HG03354 (cell line): ENCODE results near the gene MT1F.
"Not testable (repeated sequence)": the region's sequence is repeated elsewhere in the genome, so short reads cannot be mapped to it uniquely, and the experiment has no call there.

Source experiments
- ATAC-seq: cut with Tn5 transposase; IDR thresholded peaks from one replicate; pipeline ENCODE4 v1.9.1; 2021; ENCODE audit warnings: mild to moderate bottlenecking; ENCODE audit not compliant: unreplicated experiment, poor library complexity, severe bottlenecking

Gene MT1F

DNA sequence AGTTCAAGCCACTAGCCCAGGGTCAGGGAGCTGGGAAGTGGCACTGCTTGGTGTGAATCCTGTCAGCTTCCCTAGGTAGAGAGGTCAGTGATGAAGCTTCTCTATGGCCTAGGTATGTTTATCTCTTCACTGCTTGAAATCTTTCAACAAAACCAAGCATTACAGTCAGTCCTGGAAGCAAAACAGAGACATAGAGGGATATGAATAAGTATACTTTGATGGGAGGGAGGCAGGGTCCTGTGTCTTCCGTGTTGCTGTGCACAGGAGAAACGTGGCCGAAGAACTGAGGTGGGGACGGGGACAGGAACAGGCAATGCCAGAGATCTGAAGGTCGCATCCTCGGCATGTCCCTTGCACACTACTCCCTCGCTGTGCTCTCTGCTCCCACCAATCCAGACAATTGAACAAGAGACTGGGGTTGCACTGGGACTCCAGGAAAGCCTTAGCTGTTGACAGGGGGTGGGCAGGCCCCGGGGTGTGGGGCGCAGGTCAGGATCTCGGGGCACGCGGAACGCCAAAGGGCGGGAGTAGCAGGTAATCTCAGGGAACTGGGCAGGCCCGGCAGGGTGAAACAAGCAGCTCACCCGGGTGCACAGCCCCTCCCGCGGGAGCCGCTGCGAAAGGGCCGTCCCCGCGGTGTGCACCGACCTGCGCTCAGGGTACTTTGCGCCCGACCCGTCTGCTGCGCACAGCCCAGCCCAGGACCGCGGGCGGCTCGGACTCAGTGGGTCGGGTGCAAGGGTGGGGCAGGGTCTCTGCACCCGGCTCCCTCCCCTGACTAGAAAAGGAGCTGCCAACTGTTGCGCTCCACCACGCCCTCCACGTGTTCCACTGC lies 11.5 kb downstream of the MT1F start, which contains the start of gene MT1H:
Gene MT1H, plus strand, starts transcription at position 810 of the 835 bp plus-strand sequence. CDS start 71 bp downstream, outside the sequence.
- ATAC-seq, result no peak

DNA sequence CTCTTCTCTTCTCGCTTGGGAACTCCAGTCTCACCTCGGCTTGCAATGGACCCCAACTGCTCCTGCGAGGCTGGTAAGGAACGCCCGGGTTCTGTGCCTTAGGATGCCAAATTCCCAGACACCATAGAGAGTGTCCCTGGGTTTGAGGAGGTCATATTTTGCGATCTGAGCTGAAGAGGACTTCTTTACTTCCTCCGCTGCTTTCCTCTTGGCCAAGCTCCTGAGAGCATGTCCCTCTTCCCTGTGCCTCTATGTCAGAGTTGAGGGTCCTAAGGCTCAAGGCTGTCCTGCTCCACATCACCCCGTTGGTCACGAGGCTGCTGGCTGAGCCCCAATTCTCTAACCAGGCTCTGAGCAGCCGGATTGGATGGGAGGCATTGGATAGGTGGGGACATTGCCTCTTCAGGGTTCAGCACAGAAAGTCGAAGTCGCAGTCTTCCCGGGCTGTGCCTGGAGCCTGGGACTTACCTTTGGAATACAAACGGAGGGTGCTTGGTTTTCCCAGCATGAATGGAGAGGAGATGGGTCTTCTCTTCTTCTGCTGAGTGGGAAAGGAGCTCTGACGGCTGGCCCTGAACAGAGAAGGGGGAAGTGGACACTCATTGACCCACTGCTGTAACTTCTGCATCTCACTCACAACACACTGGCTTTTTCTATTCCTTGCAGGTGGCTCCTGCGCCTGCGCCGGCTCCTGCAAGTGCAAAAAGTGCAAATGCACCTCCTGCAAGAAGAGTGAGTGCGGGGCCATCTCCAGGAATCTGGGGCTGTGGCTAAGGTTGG lies 12.3 kb downstream of the MT1F start:
- ATAC-seq, result no peak

GRCh38 chr16:56670620-56670934 lies 12.8 kb downstream of the MT1F start:
- no peak for ATAC-seq

- ATAC-seq, result not testable (repeated sequence)
Observed at GRCh38 chr16:56671691-56672090, 13.9 kb downstream of the MT1F start.

- ATAC-seq, result not testable (repeated sequence)
Observed at GRCh38 chr16:56672171-56672570, 14.4 kb downstream of the MT1F start.

GRCh38 chr16:56672761-56673536 lies 15.2 kb downstream of the MT1F start:
- ATAC-seq, result no peak

DNA sequence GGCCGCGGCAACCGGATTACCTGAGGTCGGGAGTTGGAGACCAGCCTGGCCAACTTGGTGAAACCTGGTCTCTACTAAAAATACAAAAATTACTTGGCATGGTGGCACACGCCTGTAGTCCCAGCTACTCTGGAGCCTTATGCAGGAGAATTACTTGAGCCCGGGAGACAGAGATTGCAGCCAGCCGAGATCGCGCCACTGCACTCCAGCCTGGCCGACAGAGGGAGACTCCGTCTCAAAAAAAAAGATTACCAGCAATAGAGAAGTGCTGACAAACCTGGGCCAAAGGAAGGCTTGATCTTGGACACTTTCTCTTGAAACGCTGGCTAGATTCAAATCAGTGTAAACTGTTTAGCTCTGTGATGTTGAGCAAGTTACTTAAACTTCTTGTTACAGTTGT lies 16.2 kb downstream of the MT1F start:
- ATAC-seq, result no peak

GRCh38 chr16:56674570-56674969 lies 16.8 kb downstream of the MT1F start:
- ATAC-seq, result not testable (repeated sequence)

- no peak for ATAC-seq
Observed at GRCh38 chr16:56675685-56676210, 18.0 kb downstream of the MT1F start.

- no peak for ATAC-seq
Observed at GRCh38 chr16:56677474-56677873, 19.7 kb downstream of the MT1F start.

DNA sequence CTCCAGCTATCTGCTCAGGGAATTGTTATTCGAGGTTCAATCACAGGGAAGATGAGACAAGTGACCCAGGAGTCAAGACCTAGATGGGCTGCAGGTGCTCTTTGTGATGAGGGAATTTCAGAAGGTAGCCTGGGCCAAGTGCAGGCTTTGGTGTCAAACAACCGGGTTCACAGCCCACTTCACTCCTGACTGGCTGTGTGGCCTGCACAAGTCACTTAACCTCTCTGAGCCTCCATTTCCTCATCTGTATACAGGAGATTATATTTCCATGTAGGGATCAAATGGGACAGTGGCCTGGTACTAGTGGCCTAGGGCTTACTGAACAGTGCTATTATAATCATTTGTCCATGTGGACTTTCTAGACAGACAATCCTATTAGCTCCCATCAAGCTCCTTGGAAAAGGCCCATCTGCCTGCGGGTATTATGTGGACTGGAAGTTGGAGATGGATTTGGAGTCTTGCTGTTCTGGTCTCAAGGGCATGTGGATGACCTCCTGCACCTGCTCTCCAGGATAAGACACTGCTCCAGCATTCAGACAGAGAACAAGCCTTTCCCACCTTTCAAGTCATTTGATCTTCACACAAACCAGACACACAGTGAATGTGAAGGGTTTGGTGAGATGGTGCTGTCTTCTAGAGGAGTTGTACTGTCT lies 21.4 kb downstream of the MT1F start:
- ATAC-seq, result no peak

- ATAC-seq, result no peak
Observed at GRCh38 chr16:56679818-56680217, 22.1 kb downstream of the MT1F start.

DNA sequence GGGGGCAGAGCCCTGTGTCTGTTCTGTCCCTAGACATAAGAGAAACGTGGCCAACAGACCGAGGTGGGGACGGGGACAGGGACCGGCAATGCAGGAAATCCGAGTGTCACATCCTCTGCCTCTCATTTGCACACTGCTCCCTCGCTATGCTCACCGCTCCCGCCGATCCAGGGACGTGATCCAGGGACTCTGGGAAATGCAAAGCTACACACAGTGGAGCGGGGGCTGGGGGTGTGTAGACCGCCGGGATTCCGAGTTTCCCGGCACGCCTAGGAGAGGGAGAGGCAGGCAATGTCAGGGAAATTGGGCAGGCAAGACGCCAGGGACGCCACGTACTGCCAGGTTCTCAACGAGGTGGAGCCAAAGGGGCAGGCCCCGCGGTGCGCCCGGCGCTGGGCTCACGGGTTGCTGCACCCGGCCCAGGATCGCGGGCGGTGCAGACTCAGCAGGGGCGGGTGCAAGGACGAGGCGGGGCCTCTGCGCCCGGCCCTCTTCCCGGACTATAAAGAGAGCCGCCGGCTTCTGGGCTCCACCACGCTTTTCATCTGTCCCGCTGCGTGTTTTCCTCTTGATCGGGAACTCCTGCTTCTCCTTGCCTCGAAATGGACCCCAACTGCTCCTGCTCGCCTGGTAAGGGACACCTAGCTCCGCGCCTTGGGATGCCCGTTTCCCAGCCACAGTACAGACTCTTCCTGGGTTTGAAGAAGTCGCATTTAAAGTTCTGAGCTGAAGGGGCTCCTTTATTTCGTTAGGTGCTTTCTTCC lies 24.4 kb downstream of the MT1F start, which contains the start of gene MT1X:
Gene MT1X, plus strand, starts transcription at position 532 of the 764 bp plus-strand sequence. Its CDS starts 71 bp downstream, at position 603.
- ATAC-seq, result peak; percentile 99

DNA sequence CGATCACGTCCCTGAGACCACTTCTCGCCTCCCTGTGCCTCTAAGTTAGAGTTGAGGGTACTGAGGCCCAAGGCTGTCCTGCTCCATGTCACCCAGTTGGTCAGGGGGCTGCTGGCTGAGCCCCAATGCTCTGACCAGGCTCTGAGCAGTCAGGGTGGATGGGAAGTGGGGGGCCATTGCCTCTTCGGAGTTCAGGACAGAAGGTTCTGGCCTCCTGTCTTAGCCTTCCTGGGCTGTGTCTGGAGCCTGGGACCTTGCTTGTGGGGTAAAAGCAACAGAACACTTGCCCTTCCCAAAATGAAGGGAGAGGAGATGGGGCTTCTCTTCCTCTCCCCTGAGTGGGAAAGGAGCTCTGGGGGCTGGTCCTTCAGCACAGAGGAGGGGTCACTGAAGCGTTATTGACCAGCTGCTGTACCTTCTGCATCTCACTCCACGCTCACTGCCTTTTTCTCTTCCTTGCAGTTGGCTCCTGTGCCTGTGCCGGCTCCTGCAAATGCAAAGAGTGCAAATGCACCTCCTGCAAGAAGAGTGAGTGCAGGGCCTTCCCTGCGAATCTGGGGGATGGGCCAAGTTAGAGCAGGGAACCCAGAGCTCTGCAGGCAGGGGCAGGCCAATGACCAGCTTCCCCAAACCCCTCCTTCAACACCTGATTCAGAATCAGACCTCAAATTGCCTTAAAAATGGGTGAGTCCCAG lies 25.1 kb downstream of the MT1F start:
- peak; percentile 3 for ATAC-seq

DNA sequence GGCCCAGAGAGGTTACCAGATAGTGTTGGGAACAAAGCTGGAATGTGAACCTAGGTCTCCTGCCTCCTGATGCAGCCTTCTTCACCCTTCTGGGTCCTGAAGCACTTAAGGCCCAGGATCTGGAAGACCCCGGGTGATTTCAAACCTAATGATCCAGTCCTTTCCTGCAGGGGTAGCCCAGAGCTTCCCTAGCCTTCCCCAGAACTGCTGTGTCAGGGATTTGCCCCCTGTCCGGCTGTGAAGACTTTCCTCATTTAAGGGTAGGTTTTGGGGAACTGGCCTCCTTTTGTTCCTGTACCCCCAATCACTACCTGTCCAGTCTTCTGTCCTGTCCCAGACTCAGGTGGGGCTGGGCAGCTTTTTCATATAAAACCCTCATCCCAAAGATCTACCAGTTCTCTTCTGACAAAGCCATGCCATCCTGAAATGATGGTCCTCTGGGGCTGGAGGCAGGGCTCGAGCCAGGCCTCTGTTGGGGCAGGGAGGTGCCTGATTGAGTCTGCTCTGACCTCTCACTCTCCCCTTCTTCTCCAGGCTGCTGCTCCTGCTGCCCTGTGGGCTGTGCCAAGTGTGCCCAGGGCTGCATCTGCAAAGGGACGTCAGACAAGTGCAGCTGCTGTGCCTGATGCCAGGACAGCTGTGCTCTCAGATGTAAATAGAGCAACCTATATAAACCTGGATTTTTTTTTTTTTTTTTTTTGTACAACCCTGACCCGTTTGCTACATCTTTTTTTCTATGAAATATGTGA lies 25.8 kb downstream of the MT1F start:
- ATAC-seq, result no peak

DNA sequence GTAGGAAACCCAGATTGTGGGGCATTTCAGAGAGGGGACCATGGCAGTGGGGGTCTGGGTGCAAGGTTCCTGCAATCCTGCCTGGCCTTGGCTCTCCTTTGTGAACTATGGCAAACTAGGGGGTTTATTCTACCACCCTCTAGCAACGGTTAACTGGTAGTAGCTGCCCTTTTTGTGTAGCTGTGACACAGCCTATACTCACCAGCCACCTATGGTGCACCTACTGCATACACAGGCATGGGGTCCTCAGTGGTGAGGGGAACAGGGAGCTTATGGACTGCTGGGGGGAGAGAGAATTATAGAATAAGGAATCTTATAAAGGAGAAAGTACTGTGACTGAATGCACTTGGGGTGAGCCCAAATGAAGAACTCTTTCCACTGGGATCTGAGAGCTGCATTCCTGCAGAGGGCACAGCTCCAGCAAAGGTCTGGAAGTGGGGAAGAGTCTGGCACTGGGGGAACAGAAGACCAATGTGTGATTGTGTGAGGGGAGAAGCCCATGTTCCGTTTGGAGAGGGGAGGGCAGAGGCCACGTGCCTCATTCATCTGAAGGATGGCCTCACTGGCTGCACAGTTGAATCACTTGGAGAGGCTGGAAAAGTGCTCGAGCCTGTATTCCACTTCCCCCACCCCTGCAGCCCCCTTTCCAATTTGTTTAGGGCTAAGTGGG lies 26.6 kb downstream of the MT1F start:
- no peak for ATAC-seq
